ENCODE results near the gene UXS1. TPM values are rescaled to one million over a fixed set of nuclear protein-coding genes. Genes with fewer than 3 reads are reported as not detected.

Gene UXS1
- total RNA-seq, 4 donors from 2014 or later: 23.5 to 40.4 (median 33.1) TPM

GRCh38 chr2:106106622-106107508 lies 87.2 kb downstream of the UXS1 start:
- Histone ChIP-seq H3K9me3 (no peaks in the 10 kb centered on the region), H3K4me1 (peaks cover 0 to 13% (median 6%) of the 10 kb centered on the region in 3 donors), H3K27ac (no peak overlapping the region), H3K4me3 (no peak overlapping the region), H3K27me3 (no peaks in the 10 kb centered on the region), H3K36me3 (peaks cover 0 to 74% (median 4%) of the 10 kb centered on the region in 3 donors)
- intact Hi-C loops (cut with DNase I): loop anchor here (10.0 kb wide), 2 partner anchors 438 to 478 kb away; no protein-coding TSS in a partner anchor
- no peak for DNase-seq
- WGBS, 2 donors: 77 to 78% methylated on average over 7 to 9 of the region's 12 CpGs
- TF ChIP-seq CTCF (IDR thresholded peaks at IDR 0.05) (no peak), POLR2A (IDR thresholded peaks at IDR 0.05) (no peak)

GRCh38 chr2:106105151-106105922 lies 88.8 kb downstream of the UXS1 start:
- no peak for TF ChIP-seq CTCF (IDR thresholded peaks at IDR 0.05)
- no peak for TF ChIP-seq POLR2A (IDR thresholded peaks at IDR 0.05)

GRCh38 chr2:106104332-106105062 lies 89.6 kb downstream of the UXS1 start:
- Histone ChIP-seq H3K9me3 (no peaks in the 10 kb centered on the region), H3K27me3 (no peaks in the 10 kb centered on the region), H3K4me3 (no peak overlapping the region), H3K27ac (no peak overlapping the region), H3K36me3 (peaks cover 0 to 75% (median 0%) of the 10 kb centered on the region in 3 donors), H3K4me1 (peaks cover 0 to 13% (median 6%) of the 10 kb centered on the region in 3 donors)
- no peak for DNase-seq
- no peak for TF ChIP-seq POLR2A (IDR thresholded peaks at IDR 0.05)
- TF ChIP-seq CTCF (IDR thresholded peaks at IDR 0.05): peak; percentile 91 to 97 (median 94)
- 40% methylated on average over 12 to 13 of the region's 16 CpGs for WGBS, 2 donors
- intact Hi-C loops (cut with DNase I): loop anchor here (10.0 kb wide), 2 partner anchors 440 to 480 kb away; no protein-coding TSS in a partner anchor

More at GRCh38 chr2:106105151-106105922, 88.8 kb downstream of the UXS1 start:
- Histone ChIP-seq H3K9me3 (no peaks in the 10 kb centered on the region), H3K4me1 (peaks cover 0 to 13% (median 6%) of the 10 kb centered on the region in 3 donors), H3K4me3 (no peak overlapping the region), H3K27me3 (no peaks in the 10 kb centered on the region), H3K36me3 (peaks cover 0 to 74% (median 0%) of the 10 kb centered on the region in 3 donors), H3K27ac (no peak overlapping the region)
- 77 to 84% methylated on average over 7 to 13 of the region's 16 CpGs for WGBS, 2 donors
- no peak for DNase-seq
- intact Hi-C loops (cut with DNase I): loop anchor here (10.0 kb wide), 2 partner anchors 439 to 479 kb away; no protein-coding TSS in a partner anchor

GRCh38 chr2:106099691-106100090 lies 94.4 kb downstream of the UXS1 start:
- no peaks in the 10 kb centered on the region for H3K4me1 ChIP-seq
- TF ChIP-seq POLR2A (IDR thresholded peaks at IDR 0.05) (no peak), CTCF (IDR thresholded peaks at IDR 0.05) (no peak)
- intact Hi-C loops (cut with DNase I): loop anchor here (10.0 kb wide), 3 partner anchors 445 to 515 kb away; no protein-coding TSS in a partner anchor
- 62 to 79% methylated on average over 5 of the region's 5 CpGs for WGBS, 2 donors
- no peak overlapping the region for H3K27ac ChIP-seq
- peaks cover 0 to 77% (median 0%) of the 10 kb centered on the region in 3 donors for H3K36me3 ChIP-seq
- DNase-seq: no peak
- no peaks in the 10 kb centered on the region for H3K27me3 ChIP-seq
- H3K9me3 ChIP-seq: no peaks in the 10 kb centered on the region
- no peak overlapping the region for H3K4me3 ChIP-seq
